ENCODE measurements around the gene ZSCAN9.

Gene ZSCAN9

GRCh38 chr6:28220257-28221133, 4.6 kb upstream of the ZSCAN9 start:
- no peak for DNase-seq

DNA sequence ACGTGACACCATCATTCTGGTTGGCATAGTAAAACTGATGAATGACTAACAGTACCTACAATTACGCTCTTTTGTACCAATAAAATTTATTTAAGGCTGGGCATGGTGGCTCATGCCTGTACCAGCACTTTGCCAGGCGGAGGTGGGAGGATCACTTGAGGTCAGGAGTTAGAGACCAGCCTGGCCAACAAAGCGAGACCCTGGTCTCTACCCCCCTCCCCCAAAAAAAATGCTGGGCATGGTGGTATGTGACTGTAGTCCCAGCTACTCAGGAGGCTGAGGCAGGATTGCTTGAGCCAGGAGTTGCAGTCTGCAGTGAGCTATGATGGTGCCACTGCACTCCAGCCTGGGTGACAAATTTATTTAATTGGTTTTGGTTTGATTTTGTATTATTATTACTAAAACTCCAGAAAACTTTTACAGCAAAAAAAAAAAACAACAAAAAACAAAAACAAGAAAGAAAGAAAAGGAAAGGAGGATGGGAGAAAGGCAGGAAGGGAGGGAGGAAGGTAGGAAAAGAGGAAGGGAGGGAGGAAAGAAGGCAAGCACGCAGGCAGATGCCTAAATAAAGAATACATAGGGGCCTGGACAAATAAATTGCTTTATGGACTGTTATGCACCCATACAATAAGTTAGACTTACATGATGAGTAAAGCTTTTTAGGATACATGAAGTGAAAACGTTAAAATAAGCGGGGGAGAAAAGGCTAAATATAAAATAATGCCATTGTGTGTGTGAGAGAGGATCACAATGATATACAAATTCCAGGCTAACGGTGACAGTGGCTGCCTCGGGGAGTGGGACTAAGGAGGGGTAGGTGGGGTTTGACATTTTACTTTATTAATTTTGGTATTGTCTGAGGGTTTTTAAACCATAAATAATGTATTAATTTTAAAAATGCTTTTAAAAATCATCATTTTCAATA, 682 bp upstream of the ZSCAN9 start:
- DNase-seq, result no peak

DNA sequence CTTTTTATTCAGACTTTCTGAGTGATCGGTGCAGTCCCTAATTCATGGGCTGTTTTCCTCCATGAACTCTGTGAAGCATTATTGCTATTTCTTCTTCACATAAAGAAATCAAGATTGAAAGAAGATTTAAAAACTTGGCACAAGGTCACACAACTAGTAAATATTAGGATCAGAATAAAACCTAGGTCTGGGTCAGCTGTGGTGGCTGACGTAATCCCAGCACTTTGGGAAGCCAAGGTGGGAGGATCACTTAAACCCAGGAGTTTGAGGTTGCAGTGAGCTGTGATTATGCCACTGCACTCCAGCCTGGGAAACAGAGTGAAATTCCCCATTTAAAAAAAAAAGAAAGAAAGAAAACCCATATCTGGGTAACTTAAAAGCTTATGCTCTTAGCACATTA, 1.4 kb downstream of the ZSCAN9 start:
- no peak for DNase-seq

GRCh38 chr6:28232785-28233184, 7.7 kb downstream of the ZSCAN9 start:
- no peak for DNase-seq

GRCh38 chr6:28235912-28236452, 10.9 kb downstream of the ZSCAN9 start:
- no peak for DNase-seq

DNA sequence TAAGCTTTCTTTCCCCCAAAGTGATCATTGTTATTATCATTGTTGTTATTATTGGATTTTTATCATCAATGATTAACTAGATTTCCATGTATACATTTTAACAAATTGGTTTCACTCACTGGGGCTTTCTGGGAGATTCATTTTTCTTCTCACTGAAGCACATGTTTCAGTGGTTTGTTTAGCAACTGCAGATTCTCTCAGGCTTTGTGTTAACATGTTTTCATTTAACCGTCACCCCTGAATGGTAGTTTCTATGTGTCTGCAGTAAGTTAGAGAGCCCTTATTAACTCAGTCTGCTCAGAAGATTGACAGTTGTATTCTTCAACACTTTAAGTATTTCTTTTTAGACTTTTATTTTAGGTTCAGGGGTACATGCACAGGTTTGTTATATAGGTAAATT, 14.6 kb downstream of the ZSCAN9 start:
- DNase-seq, result no peak

DNA sequence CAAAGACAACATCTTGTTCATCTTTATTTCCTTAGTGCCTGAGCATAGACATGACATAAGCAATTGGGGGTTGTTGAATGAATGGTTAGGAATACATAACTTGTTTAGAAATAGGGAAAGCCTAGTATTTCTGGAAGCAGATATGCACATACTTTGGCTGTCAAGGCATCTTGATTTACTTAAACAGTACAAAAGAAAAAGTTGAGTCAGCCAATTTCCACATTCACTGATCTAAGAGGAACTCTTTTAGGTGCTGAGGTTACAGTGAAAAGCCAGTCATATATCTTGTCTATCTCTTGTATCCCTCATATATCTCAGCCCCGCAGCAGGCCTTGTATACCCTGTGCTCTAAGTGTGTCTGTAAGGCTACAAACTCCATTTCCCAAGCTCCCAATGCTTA, 15.4 kb downstream of the ZSCAN9 start:
- DNase-seq, result no peak

GRCh38 chr6:28243946-28244345, 18.9 kb downstream of the ZSCAN9 start:
- no peak for DNase-seq

DNA sequence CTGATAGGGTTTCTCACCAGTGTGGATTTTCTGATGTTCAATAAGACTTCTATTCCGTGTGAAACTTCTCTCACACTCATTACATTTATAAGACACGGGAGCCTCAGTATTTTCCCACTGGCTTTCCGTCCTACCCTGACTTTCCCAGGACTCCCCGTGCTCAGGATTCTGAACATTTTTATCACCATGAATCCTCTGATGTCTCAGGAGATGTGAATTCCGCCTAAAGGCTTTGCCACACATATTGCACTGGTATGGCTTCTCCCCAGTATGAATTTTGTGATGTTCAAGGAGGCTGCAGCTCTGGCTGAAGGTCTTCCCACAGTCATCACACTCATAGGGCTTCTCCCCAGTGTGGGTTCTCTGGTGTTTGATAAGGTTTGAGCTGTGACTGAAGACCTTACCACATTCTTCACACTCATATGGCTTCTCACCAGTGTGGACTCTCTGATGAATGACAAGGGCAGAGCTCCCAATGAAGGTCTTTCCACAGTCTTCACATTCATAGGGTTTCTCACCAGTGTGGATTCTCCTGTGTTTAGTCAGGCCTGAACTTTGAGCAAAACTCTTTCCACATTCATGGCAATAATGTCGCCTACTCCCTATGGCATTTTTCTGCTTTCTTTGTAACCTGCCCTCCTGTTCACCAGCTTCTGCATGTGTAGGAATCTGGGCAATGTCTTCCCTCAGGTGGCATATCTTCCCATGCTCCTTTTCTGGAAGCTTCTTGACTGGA, 20.3 kb downstream of the ZSCAN9 start:
- no peak for DNase-seq

- no peak for DNase-seq
Observed at GRCh38 chr6:28248916-28249315, 23.8 kb downstream of the ZSCAN9 start.

DNA sequence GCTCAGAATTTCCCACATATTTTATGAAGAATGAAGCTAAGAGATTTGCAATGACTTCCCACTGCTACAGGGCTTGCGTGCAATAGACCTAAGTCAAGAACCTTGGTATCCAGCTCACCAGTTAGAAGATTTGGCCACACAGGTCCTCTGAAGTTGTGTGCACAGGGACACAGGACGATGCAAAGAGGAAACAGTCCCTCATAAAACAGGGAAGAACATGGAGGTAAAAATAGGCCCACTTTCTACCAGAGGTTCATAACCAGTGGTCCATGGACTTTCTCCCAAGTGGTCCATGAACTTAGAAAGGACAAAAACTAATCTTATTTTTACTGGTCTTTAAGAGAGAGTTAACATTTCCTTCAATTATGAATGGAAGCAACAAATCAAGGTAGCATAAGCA, 25.7 kb downstream of the ZSCAN9 start:
- no peak for DNase-seq

DNA sequence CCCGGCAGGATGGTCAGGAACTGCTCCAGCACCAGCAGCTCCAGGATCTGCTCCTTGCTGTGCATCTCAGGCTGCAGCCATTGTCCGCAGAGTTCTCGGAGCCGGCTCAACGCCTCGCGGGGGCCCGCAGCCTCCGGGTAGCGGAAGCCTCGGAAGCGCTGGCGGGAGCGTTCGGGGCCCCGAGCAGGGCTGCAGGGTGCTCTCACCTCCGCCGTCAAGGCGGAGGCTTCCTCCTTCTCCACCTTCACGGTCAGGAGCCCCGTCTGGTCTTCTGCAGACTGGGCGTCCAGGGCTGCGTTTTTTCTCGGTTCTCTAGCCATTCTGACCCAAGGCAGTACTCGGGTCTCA, 26.6 kb downstream of the ZSCAN9 start:
- DNase-seq, result no peak

DNA sequence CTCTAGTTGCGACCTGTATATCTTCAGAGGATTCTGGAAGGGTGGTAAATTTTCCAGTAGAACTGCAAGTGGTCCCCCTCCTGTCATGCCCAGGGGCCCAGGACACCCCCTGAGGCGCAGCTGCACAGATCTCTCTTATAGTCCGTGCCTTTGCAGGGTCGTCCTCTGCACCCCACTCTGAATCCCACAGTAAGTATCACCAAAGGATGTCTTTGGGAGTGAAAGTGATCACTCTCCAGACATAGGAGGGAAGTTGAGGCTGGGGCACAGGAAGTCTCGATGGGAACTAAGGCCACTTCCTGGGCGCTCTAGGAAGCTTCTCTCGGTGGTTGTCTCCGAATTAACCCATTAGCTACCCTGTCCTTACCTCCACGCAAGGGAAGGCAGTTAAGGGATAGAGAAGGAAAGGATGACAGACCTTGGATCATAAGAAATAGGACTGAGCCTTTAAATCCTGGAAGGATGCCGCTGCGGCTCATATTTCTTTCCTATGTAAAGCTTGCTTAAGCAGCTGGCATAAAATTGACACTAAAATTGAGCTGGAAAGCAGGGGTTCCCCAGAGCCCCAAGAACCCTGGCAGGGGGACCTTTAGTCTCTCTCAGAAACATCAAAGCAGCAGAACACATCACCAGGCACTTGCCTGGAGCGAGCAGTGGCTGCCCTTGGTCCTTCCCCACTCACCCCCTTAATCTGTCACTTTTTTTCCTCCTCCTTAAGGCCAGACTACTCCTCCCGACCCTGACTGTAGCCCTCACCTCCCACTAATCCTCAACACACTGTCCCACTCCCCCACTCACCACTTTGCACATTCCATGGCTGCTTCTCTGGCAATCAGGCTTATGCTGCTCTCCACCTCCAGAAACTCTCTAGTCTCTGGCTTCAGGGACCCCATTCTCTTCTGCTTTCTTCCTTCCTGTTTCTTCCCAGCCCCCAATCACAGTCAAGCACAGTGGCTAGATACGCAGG, 27.2 kb downstream of the ZSCAN9 start, which contains the start of gene ZKSCAN4:
ZKSCAN4 (minus strand) TSS at position 261 of the 967 bp plus-strand sequence. CDS start 289 bp downstream, outside the sequence.
- peak; percentile 92 for DNase-seq

GRCh38 chr6:28254121-28254519, 29.0 kb downstream of the ZSCAN9 start:
- DNase-seq, result no peak

DNA sequence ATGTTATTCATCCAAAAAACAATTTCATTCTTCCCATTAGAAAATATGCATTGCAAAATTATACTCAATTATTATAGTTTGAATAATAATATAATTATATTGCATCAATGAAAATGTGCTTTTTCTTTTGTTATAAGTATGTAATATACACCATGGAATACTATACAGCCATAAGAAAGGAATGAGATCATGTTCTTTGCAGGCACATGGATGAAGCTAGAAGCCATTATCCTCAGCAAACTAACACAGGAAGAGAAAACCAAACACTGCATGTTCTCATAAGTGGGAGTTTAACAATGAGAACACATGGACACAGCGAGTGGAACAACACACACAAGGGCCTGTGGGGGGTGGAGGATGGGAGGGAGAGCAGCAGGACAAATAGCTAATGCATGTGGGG, 32.0 kb downstream of the ZSCAN9 start:
- DNase-seq, result no peak

- DNase-seq, result peak; percentile 77
Observed at GRCh38 chr6:28258877-28259777, 34.1 kb downstream of the ZSCAN9 start, which contains the start of gene NKAPL. Gene NKAPL (plus strand): TSS chr6:28259297. CDS start chr6:28259372, 75 bp downstream.

- no peak for DNase-seq
Observed at GRCh38 chr6:28263922-28264321, 38.8 kb downstream of the ZSCAN9 start.

GRCh38 chr6:28264834-28265401, 39.8 kb downstream of the ZSCAN9 start:
- no peak for DNase-seq

GRCh38 chr6:28266563-28266961, 41.5 kb downstream of the ZSCAN9 start:
- DNase-seq, result no peak
